Dendritic cell treated with granulocyte-macrophage colony-stimulating factor and Interleukin-4, amounts not matched to agents 40 ng/mL and 50 ng/mL, for 4 days (primary cell): Measurements from ENCODE around the gene CEBPE.
A peak's percentile ranks its signal among the peaks of the same experiment; 100 is the strongest.

ENCODE experiments used
- H3K27ac Mint-ChIP-seq: one replicate; pipeline ENCODE4 v1.8.0; 2022; ENCODE audit warnings: mild to moderate bottlenecking, mixed read lengths
- H3K27me3 Mint-ChIP-seq: one replicate; pipeline ENCODE4 v1.8.0; 2022; ENCODE audit warnings: mild to moderate bottlenecking, mixed read lengths
- H3K36me3 Mint-ChIP-seq: one replicate; pipeline ENCODE4 v1.8.0; 2022; ENCODE audit warnings: low read depth, mixed read lengths
- H3K4me1 Mint-ChIP-seq: one replicate; pipeline ENCODE4 v1.8.0; 2022; ENCODE audit warnings: low read depth, mixed read lengths
- H3K4me3 Mint-ChIP-seq: one replicate; pipeline ENCODE4 v1.8.0; 2022; ENCODE audit warnings: mild to moderate bottlenecking, moderate library complexity, mixed read lengths
- H3K9me3 Mint-ChIP-seq: one replicate; pipeline ENCODE4 v1.8.0; 2022; ENCODE audit warnings: mixed read lengths
- intact Hi-C: fragments of 100-400 bp; cut with micrococcal nuclease; formaldehyde crosslinking; loops from one replicate; pipeline ENCODE4 v1.15.0; 2022

The CEBPE gene

GRCh38 chr14:23137813-23138535 lies 18.9 kb upstream of the CEBPE start:
- Mint-ChIP-seq H3K27me3 (no peaks in the 10 kb centered on the region), H3K9me3 (no peaks in the 10 kb centered on the region), H3K27ac (no peak overlapping the region), H3K4me3 (no peak overlapping the region), H3K4me1 (peaks cover 6% of the 10 kb centered on the region), H3K36me3 (peaks cover 91% of the 10 kb centered on the region)
- intact Hi-C loops = no loop called here

GRCh38 chr14:23137192-23137812 lies 18.2 kb upstream of the CEBPE start:
- Mint-ChIP-seq H3K9me3 (no peaks in the 10 kb centered on the region), H3K4me1 (peaks cover 6% of the 10 kb centered on the region), H3K27me3 (no peaks in the 10 kb centered on the region), H3K4me3 (no peak overlapping the region), H3K36me3 (peaks cover 91% of the 10 kb centered on the region), H3K27ac (no peak overlapping the region)
- intact Hi-C loops = no loop called here

GRCh38 chr14:23136566-23137133 lies 17.6 kb upstream of the CEBPE start:
- peaks cover 91% of the 10 kb centered on the region for H3K36me3 Mint-ChIP-seq
- no peaks in the 10 kb centered on the region for H3K27me3 Mint-ChIP-seq
- intact Hi-C loops = no loop called here
- no peak overlapping the region for H3K4me3 Mint-ChIP-seq
- peaks cover 6% of the 10 kb centered on the region for H3K4me1 Mint-ChIP-seq
- no peak overlapping the region for H3K27ac Mint-ChIP-seq
- no peaks in the 10 kb centered on the region for H3K9me3 Mint-ChIP-seq

- Mint-ChIP-seq H3K4me1 (peaks cover 43% of the 10 kb centered on the region), H3K27me3 (no peaks in the 10 kb centered on the region), H3K9me3 (no peaks in the 10 kb centered on the region), H3K36me3 (peaks cover 91% of the 10 kb centered on the region), H3K27ac (no peak overlapping the region), H3K4me3 (no peak overlapping the region)
- intact Hi-C loops = no loop called here
These were observed 13.9 kb upstream of the CEBPE start for GRCh38 chr14:23132970-23133369.

- H3K27me3 Mint-ChIP-seq = no peaks in the 10 kb centered on the region
- H3K9me3 Mint-ChIP-seq = no peaks in the 10 kb centered on the region
- H3K4me3 Mint-ChIP-seq = no peak overlapping the region
- intact Hi-C loops = no loop called here
- peaks cover 91% of the 10 kb centered on the region for H3K36me3 Mint-ChIP-seq
- H3K27ac Mint-ChIP-seq = peak overlapping the region; percentile 2
- H3K4me1 Mint-ChIP-seq = peaks cover 44% of the 10 kb centered on the region
These were observed 12.4 kb upstream of the CEBPE start for GRCh38 chr14:23131482-23131881.

- no peaks in the 10 kb centered on the region for H3K27me3 Mint-ChIP-seq
- no peak overlapping the region for H3K4me3 Mint-ChIP-seq
- H3K9me3 Mint-ChIP-seq = no peaks in the 10 kb centered on the region
- H3K36me3 Mint-ChIP-seq = peaks cover 91% of the 10 kb centered on the region
- H3K27ac Mint-ChIP-seq = peak overlapping the region; percentile 2
- H3K4me1 Mint-ChIP-seq = peaks cover 44% of the 10 kb centered on the region
- intact Hi-C loops = no loop called here
These were observed 11.8 kb upstream of the CEBPE start for GRCh38 chr14:23130871-23131270.

GRCh38 chr14:23129759-23130316 lies 10.8 kb upstream of the CEBPE start:
- intact Hi-C loops = no loop called here
- H3K27ac Mint-ChIP-seq = no peak overlapping the region
- no peaks in the 10 kb centered on the region for H3K27me3 Mint-ChIP-seq
- peaks cover 93% of the 10 kb centered on the region for H3K36me3 Mint-ChIP-seq
- peaks cover 45% of the 10 kb centered on the region for H3K4me1 Mint-ChIP-seq
- no peaks in the 10 kb centered on the region for H3K9me3 Mint-ChIP-seq
- no peak overlapping the region for H3K4me3 Mint-ChIP-seq

GRCh38 chr14:23128969-23129758 lies 10.1 kb upstream of the CEBPE start:
- no peaks in the 10 kb centered on the region for H3K9me3 Mint-ChIP-seq
- intact Hi-C loops = no loop called here
- H3K27ac Mint-ChIP-seq = no peak overlapping the region
- peaks cover 50% of the 10 kb centered on the region for H3K4me1 Mint-ChIP-seq
- H3K4me3 Mint-ChIP-seq = no peak overlapping the region
- H3K27me3 Mint-ChIP-seq = no peaks in the 10 kb centered on the region
- H3K36me3 Mint-ChIP-seq = peaks cover 97% of the 10 kb centered on the region

- intact Hi-C loops = no loop called here
These were observed 8.8 kb upstream of the CEBPE start for GRCh38 chr14:23127861-23128260.

GRCh38 chr14:23126548-23127278 lies 7.7 kb upstream of the CEBPE start:
- no peaks in the 10 kb centered on the region for H3K27me3 Mint-ChIP-seq
- H3K4me1 Mint-ChIP-seq = peaks cover 69% of the 10 kb centered on the region
- peaks cover 72% of the 10 kb centered on the region for H3K36me3 Mint-ChIP-seq
- H3K9me3 Mint-ChIP-seq = no peaks in the 10 kb centered on the region
- intact Hi-C loops = no loop called here
- peak overlapping the region; percentile 12 for H3K27ac Mint-ChIP-seq
- no peak overlapping the region for H3K4me3 Mint-ChIP-seq

More at GRCh38 chr14:23127861-23128260, 8.8 kb upstream of the CEBPE start:
- Mint-ChIP-seq H3K27ac (no peak overlapping the region), H3K27me3 (no peaks in the 10 kb centered on the region), H3K36me3 (peaks cover 84% of the 10 kb centered on the region), H3K9me3 (no peaks in the 10 kb centered on the region), H3K4me3 (no peak overlapping the region), H3K4me1 (peaks cover 62% of the 10 kb centered on the region)

- Mint-ChIP-seq H3K4me3 (no peak overlapping the region), H3K4me1 (peaks cover 69% of the 10 kb centered on the region), H3K36me3 (peaks cover 65% of the 10 kb centered on the region), H3K27me3 (no peaks in the 10 kb centered on the region), H3K9me3 (no peaks in the 10 kb centered on the region), H3K27ac (peak overlapping the region; percentile 12)
- intact Hi-C loops = no loop called here
These were observed 7.0 kb upstream of the CEBPE start for GRCh38 chr14:23125933-23126524.

GRCh38 chr14:23125011-23125410 lies 6.0 kb upstream of the CEBPE start:
- Mint-ChIP-seq H3K27me3 (no peaks in the 10 kb centered on the region), H3K9me3 (no peaks in the 10 kb centered on the region), H3K27ac (peak overlapping the region; percentile 35), H3K4me3 (no peak overlapping the region), H3K36me3 (peaks cover 55% of the 10 kb centered on the region), H3K4me1 (peaks cover 69% of the 10 kb centered on the region)
- intact Hi-C loops = no loop called here
